Measurements from ENCODE around the gene GFPT2. TPM values are rescaled to one million over a fixed set of nuclear protein-coding genes. Genes with fewer than 3 reads are reported as not detected.

Gene GFPT2
- polyA plus RNA-seq, 2 of the 4 experiments (the other 2 are of a cell fraction), result 24.4 to 38.0 TPM

DNA sequence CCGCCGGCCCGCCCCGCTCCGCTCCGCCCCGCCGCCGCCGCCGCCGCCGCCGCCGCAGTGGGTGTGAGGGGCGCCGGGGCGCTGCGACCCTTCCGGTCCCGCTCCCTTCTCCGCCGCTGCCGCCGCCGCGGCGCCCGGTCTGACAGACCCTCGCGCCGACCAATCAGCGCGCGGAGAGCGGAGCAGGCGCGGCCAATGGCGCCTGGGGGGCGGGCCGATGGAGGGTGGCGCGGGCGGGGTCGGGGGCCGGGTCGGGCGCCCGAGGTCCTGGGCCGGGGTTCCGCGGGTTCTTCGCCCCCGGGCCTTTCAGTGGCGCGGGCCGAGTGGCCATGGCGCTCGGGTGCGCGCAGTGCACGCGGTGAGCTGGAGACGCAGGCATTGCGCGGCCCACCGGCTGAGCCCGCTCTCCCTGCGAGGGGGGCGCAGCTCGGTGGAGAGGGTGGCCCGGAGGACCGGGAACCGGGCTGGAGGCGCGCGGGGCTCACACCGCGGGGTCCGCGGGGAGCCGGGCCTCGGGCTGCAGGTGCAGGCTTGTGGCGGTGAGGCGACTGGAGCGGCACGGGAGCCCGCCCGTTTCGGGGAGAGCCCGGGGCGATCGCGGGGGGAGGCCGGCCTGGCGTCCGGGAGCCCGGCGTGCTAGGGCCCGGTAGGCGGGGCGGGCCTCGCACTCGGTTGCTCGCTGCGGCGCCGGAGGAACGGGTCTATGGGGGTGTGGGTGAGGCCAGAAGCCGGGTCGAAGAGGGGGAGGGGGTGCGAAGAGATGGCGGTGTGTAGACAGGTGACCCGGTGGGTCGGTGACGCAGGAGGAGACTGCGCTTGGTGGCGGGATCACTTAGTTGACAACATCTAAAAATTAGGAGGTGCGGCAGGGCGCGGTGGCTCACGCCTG lies 60.9 kb downstream of the GFPT2 start, which contains the start of gene MAPK9:
TSS of gene MAPK9 (minus strand) at position 141 of the 889 bp plus-strand sequence. CDS start 11,522 bp downstream, outside the sequence.
- Histone ChIP-seq H3K4me3 (peak within 1 kb of the TSS; percentile 74), H3K9me3 (no peaks in the 10 kb centered on the region), H3K4me1 (peaks cover 18% of the 10 kb centered on the region), H3K4me2 (peak within 1 kb of the TSS; percentile 82), H3K27ac (peak within 1 kb of the TSS; percentile 85 to 97)
- POLR2A ChIA-PET, result interaction anchor here (0.7 to 1.2 kb wide), 2 partner anchors 36 to 175 kb away, joined by 3 to 4 read pairs; no protein-coding TSS in a partner anchor
- FAIRE-seq (no peak), ATAC-seq (peak; percentile 82 to 83), DNase-seq (ENCODE audit: low read depth in 1 of 2, low spot score in 1 of 2) (peak; percentile 76 to 77)
- WGBS (ENCODE audit: missing lambda C conversion rate), result 1% methylated on average over 18 of the region's 122 CpGs
- TF ChIP-seq, protein P1, sequence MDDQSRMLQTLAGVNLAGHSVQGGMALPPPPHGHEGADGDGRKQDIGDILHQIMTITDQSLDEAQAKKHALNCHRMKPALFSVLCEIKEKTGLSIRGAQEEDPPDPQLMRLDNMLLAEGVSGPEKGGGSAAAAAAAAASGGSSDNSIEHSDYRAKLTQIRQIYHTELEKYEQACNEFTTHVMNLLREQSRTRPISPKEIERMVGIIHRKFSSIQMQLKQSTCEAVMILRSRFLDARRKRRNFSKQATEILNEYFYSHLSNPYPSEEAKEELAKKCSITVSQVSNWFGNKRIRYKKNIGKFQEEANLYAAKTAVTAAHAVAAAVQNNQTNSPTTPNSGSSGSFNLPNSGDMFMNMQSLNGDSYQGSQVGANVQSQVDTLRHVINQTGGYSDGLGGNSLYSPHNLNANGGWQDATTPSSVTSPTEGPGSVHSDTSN (IDR thresholded peaks at IDR 0.05), result peak; percentile 92
- peak; percentile 71 for TF ChIP-seq POLR2A (IDR thresholded peaks at IDR 0.05; ENCODE audit: low read length)
- TF ChIP-seq PHF8 (IDR thresholded peaks at IDR 0.05; ENCODE audit: borderline replicate concordance, low read depth), result peak; percentile 96
- no peak for TF ChIP-seq ESRRA (IDR thresholded peaks at IDR 0.05; ENCODE audit: borderline replicate concordance, low read length)
- peak in 1 of 2 experiments; percentile 61; a peak in 2 of 5 replicates for TF ChIP-seq JUN (IDR thresholded peaks at IDR 0.05)
- TF ChIP-seq, protein P2, sequence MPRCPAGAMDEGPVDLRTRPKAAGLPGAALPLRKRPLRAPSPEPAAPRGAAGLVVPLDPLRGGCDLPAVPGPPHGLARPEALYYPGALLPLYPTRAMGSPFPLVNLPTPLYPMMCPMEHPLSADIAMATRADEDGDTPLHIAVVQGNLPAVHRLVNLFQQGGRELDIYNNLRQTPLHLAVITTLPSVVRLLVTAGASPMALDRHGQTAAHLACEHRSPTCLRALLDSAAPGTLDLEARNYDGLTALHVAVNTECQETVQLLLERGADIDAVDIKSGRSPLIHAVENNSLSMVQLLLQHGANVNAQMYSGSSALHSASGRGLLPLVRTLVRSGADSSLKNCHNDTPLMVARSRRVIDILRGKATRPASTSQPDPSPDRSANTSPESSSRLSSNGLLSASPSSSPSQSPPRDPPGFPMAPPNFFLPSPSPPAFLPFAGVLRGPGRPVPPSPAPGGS (IDR thresholded peaks at IDR 0.05), result 0 out of 3 replicates have a peak, but pooled peaks have one; percentile 36
- TF ChIP-seq HOXB13 (CRISPR knock-in tag; IDR thresholded peaks at IDR 0.05; ENCODE audit: low read depth), result no peak
- CTCF ChIA-PET, result interaction anchor here (0.6 to 10.6 kb wide), 28 partner anchors 9 to 544 kb away, joined by 3 to 344 read pairs (median 6); partner anchors contain the start of gene CNOT6

DNA sequence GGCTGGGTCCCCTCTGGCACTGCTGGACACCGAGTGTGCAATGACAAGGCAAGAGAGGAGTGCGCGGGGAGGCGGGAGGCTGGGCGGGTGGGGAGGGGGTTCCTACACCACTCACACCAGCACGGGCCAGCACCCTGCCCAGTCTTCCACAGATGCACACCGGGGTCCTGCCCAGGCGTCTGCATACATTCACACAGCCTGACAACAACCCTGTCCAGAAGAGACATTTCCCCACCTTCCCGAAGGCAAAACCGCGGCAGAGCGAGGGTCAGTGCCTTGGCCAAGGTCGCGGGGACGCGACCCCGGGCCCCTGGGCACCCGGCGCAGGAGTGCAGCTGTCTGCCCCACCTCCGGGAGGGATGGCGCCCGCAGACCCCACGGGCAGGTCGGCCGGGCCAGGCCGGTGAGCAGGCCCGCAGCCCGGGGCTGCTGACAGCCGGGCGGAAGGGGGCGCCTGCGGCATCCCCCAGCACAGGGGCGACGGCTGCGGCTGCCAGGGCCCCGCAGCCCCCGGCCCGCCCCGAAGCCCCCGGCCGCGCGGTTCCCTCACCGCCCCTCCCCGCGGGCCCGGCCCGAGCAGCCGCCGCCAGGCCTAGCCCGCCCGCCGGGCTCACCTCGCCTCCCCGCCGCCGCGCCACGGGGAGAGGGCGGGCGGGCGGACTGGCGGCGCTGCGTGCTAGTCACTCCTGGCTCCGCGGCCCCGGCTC lies 61.7 kb downstream of the GFPT2 start:
- ChIA-PET POLR2A (no interaction called here), CTCF (interaction anchor here (1.0 to 10.6 kb wide), 11 partner anchors 8 to 315 kb away, joined by 3 to 344 read pairs (median 6); partner anchors contain the start of gene RASGEF1C)
- H3K4me1 ChIP-seq, result peaks cover 18% of the 10 kb centered on the region
- peak overlapping the region; percentile 74 for H3K4me3 ChIP-seq
- TF ChIP-seq, protein P3, sequence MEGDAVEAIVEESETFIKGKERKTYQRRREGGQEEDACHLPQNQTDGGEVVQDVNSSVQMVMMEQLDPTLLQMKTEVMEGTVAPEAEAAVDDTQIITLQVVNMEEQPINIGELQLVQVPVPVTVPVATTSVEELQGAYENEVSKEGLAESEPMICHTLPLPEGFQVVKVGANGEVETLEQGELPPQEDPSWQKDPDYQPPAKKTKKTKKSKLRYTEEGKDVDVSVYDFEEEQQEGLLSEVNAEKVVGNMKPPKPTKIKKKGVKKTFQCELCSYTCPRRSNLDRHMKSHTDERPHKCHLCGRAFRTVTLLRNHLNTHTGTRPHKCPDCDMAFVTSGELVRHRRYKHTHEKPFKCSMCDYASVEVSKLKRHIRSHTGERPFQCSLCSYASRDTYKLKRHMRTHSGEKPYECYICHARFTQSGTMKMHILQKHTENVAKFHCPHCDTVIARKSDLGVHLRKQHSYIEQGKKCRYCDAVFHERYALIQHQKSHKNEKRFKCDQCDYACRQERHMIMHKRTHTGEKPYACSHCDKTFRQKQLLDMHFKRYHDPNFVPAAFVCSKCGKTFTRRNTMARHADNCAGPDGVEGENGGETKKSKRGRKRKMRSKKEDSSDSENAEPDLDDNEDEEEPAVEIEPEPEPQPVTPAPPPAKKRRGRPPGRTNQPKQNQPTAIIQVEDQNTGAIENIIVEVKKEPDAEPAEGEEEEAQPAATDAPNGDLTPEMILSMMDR (IDR thresholded peaks at IDR 0.05), result peak; percentile 52
- TF ChIP-seq, protein P4, sequence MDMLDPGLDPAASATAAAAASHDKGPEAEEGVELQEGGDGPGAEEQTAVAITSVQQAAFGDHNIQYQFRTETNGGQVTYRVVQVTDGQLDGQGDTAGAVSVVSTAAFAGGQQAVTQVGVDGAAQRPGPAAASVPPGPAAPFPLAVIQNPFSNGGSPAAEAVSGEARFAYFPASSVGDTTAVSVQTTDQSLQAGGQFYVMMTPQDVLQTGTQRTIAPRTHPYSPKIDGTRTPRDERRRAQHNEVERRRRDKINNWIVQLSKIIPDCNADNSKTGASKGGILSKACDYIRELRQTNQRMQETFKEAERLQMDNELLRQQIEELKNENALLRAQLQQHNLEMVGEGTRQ (IDR thresholded peaks at IDR 0.05), result no peak
- peak; percentile 36 to 58 for ATAC-seq
- no peaks in the 10 kb centered on the region for H3K9me3 ChIP-seq
- peak overlapping the region; percentile 85 to 97 for H3K27ac ChIP-seq
- DNase-seq (ENCODE audit: low read depth in 1 of 2, low spot score in 1 of 2), result peak in 1 of 2 experiments; percentile 45
- WGBS (ENCODE audit: missing lambda C conversion rate), result 1% methylated on average over 11 of the region's 68 CpGs
- no peak for FAIRE-seq
- peak overlapping the region; percentile 82 for H3K4me2 ChIP-seq

DNA sequence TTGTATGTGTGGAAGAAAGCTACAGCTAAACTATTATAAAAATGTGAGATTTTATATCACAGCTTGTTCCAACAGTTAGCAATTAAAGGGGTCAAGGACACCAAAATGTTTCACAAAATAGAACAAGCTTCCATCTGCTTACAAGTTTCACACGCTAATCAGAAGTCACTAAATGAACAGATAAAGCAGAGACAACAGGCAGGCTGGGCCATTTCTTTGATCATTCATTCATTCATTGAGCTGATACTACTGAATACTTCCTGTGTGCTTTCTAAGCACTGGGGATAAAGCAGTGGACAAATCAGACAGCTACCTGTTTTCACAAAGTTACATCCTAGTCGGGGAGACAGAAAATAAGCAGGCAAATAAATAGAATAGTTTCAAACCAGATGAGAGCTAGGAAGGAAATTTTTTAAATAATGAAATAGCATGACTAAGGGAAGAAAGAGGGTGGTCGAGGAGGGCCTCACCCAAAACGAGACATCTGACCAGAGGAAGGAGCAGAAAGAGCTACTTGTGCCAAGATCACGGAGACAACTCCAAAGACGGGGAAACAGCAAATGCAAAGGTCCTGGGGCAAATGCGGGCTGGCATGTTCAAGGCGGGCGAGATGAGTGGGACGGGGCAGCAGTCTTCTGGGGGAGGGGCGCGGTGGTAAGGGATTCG lies 62.4 kb downstream of the GFPT2 start:
- WGBS (ENCODE audit: missing lambda C conversion rate), result 38% methylated on average over 13 of the region's 13 CpGs
- Histone ChIP-seq H3K9me3 (no peaks in the 10 kb centered on the region), H3K4me2 (peak overlapping the region; percentile 82), H3K4me1 (peaks cover 18% of the 10 kb centered on the region), H3K4me3 (peak overlapping the region; percentile 74), H3K27ac (peak overlapping the region; percentile 85 to 97; a peak in 4 of 6 replicates)
- ChIA-PET POLR2A (no interaction called here), CTCF (interaction anchor here (0.6 to 10.6 kb wide), 12 partner anchors 7 to 315 kb away, joined by 3 to 344 read pairs (median 5); partner anchors contain the start of gene RASGEF1C)
- DNase-seq (ENCODE audit: low read depth in 1 of 2, low spot score in 1 of 2) (no peak), ATAC-seq (no peak), FAIRE-seq (no peak)
- TF ChIP-seq MAZ (IDR thresholded peaks at IDR 0.05; ENCODE audit: borderline replicate concordance, low read depth, low read length) (no peak), POLR2AphosphoS2 (conservative IDR thresholded peaks at IDR 0.05; ENCODE audit: low read length) (no peak), TP53 (CRISPR knock-in tag; IDR thresholded peaks at IDR 0.05) (no peak), CBX8 (IDR thresholded peaks at IDR 0.05) (no peak), TFCP2L1 (CRISPR knock-in tag; IDR thresholded peaks at IDR 0.05) (no peak), ESRRA (IDR thresholded peaks at IDR 0.05; ENCODE audit: borderline replicate concordance, low read length) (no peak), GATA3 (IDR thresholded peaks at IDR 0.05; ENCODE audit: borderline replicate concordance) (no peak), EHF (CRISPR knock-in tag; IDR thresholded peaks at IDR 0.05) (no peak)
- TF ChIP-seq, protein P5, sequence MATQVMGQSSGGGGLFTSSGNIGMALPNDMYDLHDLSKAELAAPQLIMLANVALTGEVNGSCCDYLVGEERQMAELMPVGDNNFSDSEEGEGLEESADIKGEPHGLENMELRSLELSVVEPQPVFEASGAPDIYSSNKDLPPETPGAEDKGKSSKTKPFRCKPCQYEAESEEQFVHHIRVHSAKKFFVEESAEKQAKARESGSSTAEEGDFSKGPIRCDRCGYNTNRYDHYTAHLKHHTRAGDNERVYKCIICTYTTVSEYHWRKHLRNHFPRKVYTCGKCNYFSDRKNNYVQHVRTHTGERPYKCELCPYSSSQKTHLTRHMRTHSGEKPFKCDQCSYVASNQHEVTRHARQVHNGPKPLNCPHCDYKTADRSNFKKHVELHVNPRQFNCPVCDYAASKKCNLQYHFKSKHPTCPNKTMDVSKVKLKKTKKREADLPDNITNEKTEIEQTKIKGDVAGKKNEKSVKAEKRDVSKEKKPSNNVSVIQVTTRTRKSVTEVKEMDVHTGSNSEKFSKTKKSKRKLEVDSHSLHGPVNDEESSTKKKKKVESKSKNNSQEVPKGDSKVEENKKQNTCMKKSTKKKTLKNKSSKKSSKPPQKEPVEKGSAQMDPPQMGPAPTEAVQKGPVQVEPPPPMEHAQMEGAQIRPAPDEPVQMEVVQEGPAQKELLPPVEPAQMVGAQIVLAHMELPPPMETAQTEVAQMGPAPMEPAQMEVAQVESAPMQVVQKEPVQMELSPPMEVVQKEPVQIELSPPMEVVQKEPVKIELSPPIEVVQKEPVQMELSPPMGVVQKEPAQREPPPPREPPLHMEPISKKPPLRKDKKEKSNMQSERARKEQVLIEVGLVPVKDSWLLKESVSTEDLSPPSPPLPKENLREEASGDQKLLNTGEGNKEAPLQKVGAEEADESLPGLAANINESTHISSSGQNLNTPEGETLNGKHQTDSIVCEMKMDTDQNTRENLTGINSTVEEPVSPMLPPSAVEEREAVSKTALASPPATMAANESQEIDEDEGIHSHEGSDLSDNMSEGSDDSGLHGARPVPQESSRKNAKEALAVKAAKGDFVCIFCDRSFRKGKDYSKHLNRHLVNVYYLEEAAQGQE (IDR thresholded peaks at IDR 0.05), result no peak
- TF ChIP-seq, protein P1 (IDR thresholded peaks at IDR 0.05), result no peak
